Urinary bladder (tissue), 4 donors: ENCODE measurements around the gene DCBLD1. TPM values are rescaled to one million over a fixed set of nuclear protein-coding genes. Genes with fewer than 3 reads are reported as not detected.
A peak's percentile ranks its signal among the peaks of the same experiment; 100 is the strongest.

Experiments used
- DNase-seq: peaks from one replicate; pipeline ENCODE4 v3.0.0-alpha.2; 2015; ENCODE audit errors: extremely low spot score
- H3K27ac ChIP-seq: one replicate; pipeline ENCODE4 v1.5.1; 2013; ENCODE audit warnings: low read depth, mild to moderate bottlenecking, moderate library complexity
- H3K36me3 ChIP-seq: one replicate; pipeline ENCODE4 v1.6.1; 2013; ENCODE audit warnings: mild to moderate bottlenecking, moderate library complexity; ENCODE audit not compliant: insufficient read depth
- H3K4me1 ChIP-seq: one replicate; pipeline ENCODE4 v1.6.1; 2013; ENCODE audit warnings: mild to moderate bottlenecking, moderate library complexity; ENCODE audit not compliant: insufficient read depth
- H3K4me3 ChIP-seq: one replicate; pipeline ENCODE4 v1.5.1; 2013; ENCODE audit warnings: low read depth, low read length
- whole genome bisulfite sequencing: extraction: QIAGEN DNeasy Blood & Tissue Kit; methylation state at CpG from one replicate; pipeline ENCODE4 v1.1.7; 2013; 5-methylcytosine and 5-hydroxymethylcytosine counted together
- polyA plus RNA-seq: library from polyadenylated mRNA; stranded (reverse); fragments of 200-250 nt; gene quantifications from one replicate; pipeline ENCODE4 v1.2.3, GENCODE V29; 2013
- total RNA-seq: library from RNA; depleted of rRNA; stranded (reverse); fragments of >200 nt; gene quantifications from one replicate; pipeline ENCODE4 v1.2.3, GENCODE V29; 2014
- donor health status: healthy with polysubstance abuse.
- donor health status: healthy.

The DCBLD1 gene
- total and polyA plus RNA-seq, 2 donors, result 4.5 to 20.9 TPM

DNA sequence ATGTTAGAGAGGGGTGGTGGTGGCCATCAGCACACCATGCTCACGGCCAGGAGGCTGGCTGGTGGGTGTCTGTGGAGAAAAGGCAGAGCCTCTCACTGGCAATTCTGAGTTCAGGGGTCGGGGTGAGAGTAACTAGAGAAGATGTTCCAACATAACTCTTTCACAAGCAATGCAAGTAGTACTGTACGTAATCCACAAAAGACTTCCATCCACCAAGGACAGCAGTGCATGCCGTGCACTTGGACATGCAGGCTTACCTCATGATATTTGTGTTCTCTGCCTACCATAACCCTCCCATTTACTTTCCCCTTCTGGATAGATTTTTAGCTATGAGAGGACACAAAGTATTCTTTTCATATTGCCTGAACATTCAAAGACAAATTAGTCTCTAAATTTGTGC lies 51.3 kb downstream of the DCBLD1 start:
- no peak for DNase-seq

DNA sequence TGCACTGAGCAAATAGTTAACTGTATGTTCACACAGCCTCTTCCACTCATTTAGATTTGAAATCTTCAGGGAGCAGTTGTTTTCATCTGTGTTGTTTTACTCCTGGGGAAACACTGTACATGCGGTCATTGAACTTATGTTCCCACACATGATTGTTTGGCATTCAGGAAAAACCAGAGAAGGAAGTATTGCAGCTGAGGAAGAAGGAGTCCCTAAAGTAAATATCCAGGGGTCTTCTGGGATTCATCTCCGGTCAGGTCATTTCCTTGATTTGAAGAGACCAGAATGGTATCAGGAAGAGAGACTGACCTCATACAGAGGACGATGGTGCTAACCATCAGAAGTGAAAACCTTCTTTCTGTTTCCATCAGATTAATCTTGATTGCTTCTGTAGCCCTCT lies 52.5 kb downstream of the DCBLD1 start:
- Histone ChIP-seq H3K4me3 (no peak overlapping the region), H3K4me1 (no peaks in the 10 kb centered on the region), H3K36me3 (peaks cover 5% of the 10 kb centered on the region), H3K27ac (no peak overlapping the region)
- DNase-seq, result no peak
- WGBS, result 69% methylated on average over 3 of the region's 3 CpGs

More for the DNA sequence above, 51.3 kb downstream of the DCBLD1 start:
- Histone ChIP-seq H3K4me3 (no peak overlapping the region), H3K27ac (no peak overlapping the region), H3K36me3 (peaks cover 3% of the 10 kb centered on the region), H3K4me1 (no peaks in the 10 kb centered on the region)
- 94% methylated on average over 4 of the region's 4 CpGs for WGBS

DNA sequence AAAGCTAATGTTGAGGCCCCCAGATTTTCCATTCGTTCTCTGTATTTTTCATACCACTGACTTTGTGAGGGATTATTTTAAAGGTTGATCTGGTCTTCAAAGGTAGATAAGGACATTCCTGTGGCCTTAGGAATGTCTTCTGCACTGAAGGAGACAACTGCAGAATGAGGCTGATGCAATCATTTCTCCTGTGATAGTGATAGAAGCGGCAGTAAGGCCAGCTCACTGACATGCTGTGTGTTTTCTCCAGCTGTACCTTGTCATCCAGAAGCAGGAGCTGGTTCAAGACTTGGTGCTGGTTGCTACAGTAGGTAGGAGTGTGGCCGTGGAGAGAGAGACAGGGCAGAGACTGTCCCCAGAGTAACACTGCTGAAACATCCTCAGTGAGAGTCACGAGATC lies 53.8 kb downstream of the DCBLD1 start:
- Histone ChIP-seq H3K27ac (no peak overlapping the region), H3K4me1 (no peaks in the 10 kb centered on the region), H3K4me3 (no peak overlapping the region), H3K36me3 (peaks cover 5% of the 10 kb centered on the region)
- DNase-seq, result no peak
- WGBS, result 81% methylated on average over 4 of the region's 4 CpGs

DNA sequence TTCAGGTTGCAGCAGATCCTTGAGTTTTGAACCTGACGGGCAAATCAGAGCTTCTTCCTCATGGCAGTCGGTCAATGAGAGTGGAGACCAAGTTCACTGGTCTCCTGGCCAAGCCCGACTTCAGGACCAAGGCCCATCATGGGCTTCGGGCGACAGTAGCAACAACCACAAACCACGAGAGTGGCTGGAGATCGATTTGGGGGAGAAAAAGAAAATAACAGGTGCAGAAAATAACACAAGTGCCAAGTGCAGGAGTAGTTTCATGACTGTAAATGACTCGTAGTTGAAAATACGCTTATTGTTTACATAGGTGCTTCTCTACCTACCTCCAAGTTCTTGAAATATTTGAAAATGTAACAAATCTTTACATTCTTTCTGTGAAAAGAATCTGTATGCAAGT lies 56.1 kb downstream of the DCBLD1 start:
- no peaks in the 10 kb centered on the region for H3K4me1 ChIP-seq
- no peak for DNase-seq
- no peak overlapping the region for H3K4me3 ChIP-seq
- H3K27ac ChIP-seq, result no peak overlapping the region
- peaks cover 7% of the 10 kb centered on the region for H3K36me3 ChIP-seq
- WGBS, result 93% methylated on average over 9 of the region's 9 CpGs

DNA sequence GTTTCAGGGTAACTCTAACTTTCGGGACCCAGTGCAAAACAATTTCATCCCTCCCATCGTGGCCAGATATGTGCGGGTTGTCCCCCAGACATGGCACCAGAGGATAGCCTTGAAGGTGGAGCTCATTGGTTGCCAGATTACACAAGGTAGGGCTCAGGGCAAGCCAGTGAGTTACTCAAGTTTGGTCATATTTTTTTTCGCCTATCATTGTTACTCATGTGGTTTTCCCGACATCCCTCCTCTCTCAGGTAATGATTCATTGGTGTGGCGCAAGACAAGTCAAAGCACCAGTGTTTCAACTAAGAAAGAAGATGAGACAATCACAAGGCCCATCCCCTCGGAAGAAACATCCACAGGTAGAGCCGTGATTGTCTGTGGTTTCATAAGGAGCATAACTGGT lies 58.2 kb downstream of the DCBLD1 start:
- no peak for DNase-seq
- peaks cover 4% of the 10 kb centered on the region for H3K36me3 ChIP-seq
- H3K4me1 ChIP-seq, result no peaks in the 10 kb centered on the region
- 96% methylated on average over 8 of the region's 8 CpGs for WGBS
- no peak overlapping the region for H3K27ac ChIP-seq
- H3K4me3 ChIP-seq, result no peak overlapping the region

DNA sequence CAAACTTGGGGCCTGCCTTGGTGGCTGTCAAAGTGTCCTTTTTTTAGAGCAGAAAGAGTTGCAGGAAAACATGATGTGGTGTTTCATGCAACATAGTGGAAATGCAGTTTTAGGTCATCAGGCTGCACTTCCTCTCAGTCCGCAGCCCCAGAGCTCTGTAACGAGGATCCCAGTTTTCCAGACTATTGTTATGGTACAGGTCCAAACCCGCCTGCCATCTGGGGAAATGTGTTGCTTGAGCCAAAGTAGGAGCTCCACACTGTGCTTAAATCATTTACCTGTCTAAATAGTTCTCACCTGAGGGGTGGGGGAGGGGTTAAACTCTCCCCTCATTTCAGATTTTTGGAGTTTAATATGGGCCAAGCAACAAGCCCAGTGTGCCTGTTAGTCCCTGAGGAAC lies 60.0 kb downstream of the DCBLD1 start:
- no peak overlapping the region for H3K27ac ChIP-seq
- peaks cover 4% of the 10 kb centered on the region for H3K36me3 ChIP-seq
- no peaks in the 10 kb centered on the region for H3K4me1 ChIP-seq
- H3K4me3 ChIP-seq, result no peak overlapping the region
- DNase-seq, result no peak
- 90% methylated on average over 3 of the region's 3 CpGs for WGBS

GRCh38 chr6:117544716-117545115 lies 62.2 kb downstream of the DCBLD1 start:
- H3K36me3 ChIP-seq, result peaks cover 2% of the 10 kb centered on the region

GRCh38 chr6:117545161-117545595 lies 62.7 kb downstream of the DCBLD1 start:
- Histone ChIP-seq H3K36me3 (peaks cover 2% of the 10 kb centered on the region), H3K4me3 (no peak overlapping the region), H3K4me1 (no peaks in the 10 kb centered on the region), H3K27ac (no peak overlapping the region)
- no peak for DNase-seq
- WGBS, result 79% methylated on average over 4 of the region's 4 CpGs

More at GRCh38 chr6:117544716-117545115, 62.2 kb downstream of the DCBLD1 start:
- H3K4me3 ChIP-seq, result no peak overlapping the region
- no peaks in the 10 kb centered on the region for H3K4me1 ChIP-seq
- no peak overlapping the region for H3K27ac ChIP-seq
- DNase-seq, result no peak
- WGBS, result 64% methylated on average over 3 of the region's 3 CpGs

- no peak overlapping the region for H3K27ac ChIP-seq
- 90% methylated on average over 5 of the region's 5 CpGs for WGBS
- DNase-seq, result no peak
Measured at GRCh38 chr6:117546674-117547073, 64.2 kb downstream of the DCBLD1 start.

GRCh38 chr6:117547688-117548621 lies 65.5 kb downstream of the DCBLD1 start:
- no peaks in the 10 kb centered on the region for H3K36me3 ChIP-seq
- WGBS, result 22% methylated on average over 64 of the region's 64 CpGs
- H3K4me1 ChIP-seq, result peaks cover 1% of the 10 kb centered on the region
- peak overlapping the region; percentile 20 for H3K4me3 ChIP-seq
- H3K27ac ChIP-seq, result peak overlapping the region; percentile 13
- no peak for DNase-seq

More at GRCh38 chr6:117546674-117547073, 64.2 kb downstream of the DCBLD1 start:
- Histone ChIP-seq H3K36me3 (peaks cover 2% of the 10 kb centered on the region), H3K4me3 (no peak overlapping the region), H3K4me1 (no peaks in the 10 kb centered on the region)

DNA sequence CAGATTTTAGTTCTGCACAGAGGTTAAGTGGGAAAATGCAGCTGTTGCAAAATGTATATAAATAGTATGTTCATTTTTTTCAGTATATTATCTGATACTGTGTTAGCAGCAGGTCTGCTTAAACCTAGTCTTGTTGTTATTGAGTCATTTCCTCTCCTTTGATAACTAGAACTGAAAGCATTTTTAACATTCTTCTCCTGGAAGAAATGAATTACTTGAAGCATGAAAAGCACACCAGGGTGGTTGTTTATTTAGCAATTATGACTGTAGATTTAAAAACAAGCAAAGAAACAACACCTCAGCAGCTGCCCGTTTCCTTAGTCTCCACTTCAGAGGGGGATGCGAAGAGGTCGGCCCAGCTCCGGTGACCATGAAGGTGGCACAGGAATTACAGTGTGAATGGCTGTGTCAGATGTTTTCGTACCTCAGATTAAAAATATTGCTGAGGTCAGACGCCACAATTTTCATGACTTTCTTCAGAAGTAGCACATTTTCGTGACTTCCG lies 66.4 kb downstream of the DCBLD1 start:
- WGBS, result 84% methylated on average over 8 of the region's 8 CpGs
- DNase-seq, result no peak
- no peak overlapping the region for H3K27ac ChIP-seq
- no peak overlapping the region for H3K4me3 ChIP-seq
- no peaks in the 10 kb centered on the region for H3K36me3 ChIP-seq
- peaks cover 1% of the 10 kb centered on the region for H3K4me1 ChIP-seq

GRCh38 chr6:117549611-117550010 lies 67.1 kb downstream of the DCBLD1 start:
- no peak for DNase-seq
- H3K4me1 ChIP-seq, result peaks cover 1% of the 10 kb centered on the region
- 90% methylated on average over 4 of the region's 4 CpGs for WGBS
- H3K4me3 ChIP-seq, result no peak overlapping the region
- H3K27ac ChIP-seq, result no peak overlapping the region
- H3K36me3 ChIP-seq, result no peaks in the 10 kb centered on the region

DNA sequence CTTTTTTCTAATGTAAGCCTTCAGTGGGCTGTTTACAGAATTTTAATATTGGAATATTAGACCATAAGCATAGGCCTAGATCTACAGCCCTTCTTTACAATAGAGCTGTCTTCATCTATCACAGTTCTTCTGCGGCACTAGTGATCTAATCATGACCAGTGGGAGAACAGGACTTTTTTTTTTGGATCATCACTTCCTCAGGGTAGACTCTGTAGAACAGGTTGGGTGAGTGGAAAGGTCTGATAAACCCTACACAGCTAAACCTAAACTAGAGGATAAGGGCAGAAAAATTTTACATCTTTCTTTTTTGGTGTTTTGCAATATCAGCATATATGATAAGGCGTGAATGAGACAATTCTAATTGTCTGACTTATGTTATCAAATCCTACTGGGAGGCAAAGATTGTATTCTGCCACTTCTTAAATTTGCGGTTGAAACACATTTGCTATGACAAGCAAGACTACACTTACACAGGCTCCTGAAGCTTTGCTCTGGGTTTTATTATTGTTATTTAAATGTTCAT lies 67.7 kb downstream of the DCBLD1 start:
- H3K36me3 ChIP-seq, result no peaks in the 10 kb centered on the region
- peaks cover 1% of the 10 kb centered on the region for H3K4me1 ChIP-seq
- WGBS, result 93% methylated on average over 3 of the region's 3 CpGs
- DNase-seq, result no peak
- no peak overlapping the region for H3K27ac ChIP-seq
- no peak overlapping the region for H3K4me3 ChIP-seq
